GM23338 (cell line): ENCODE measurements around the gene C14orf132. TPM values are rescaled to one million over a fixed set of nuclear protein-coding genes. Genes with fewer than 3 reads are reported as not detected.

Source experiments
- ATAC-seq: fragments of 200-7000 bp; cut with Tn5 transposase; 3 replicates; pipeline ENCODE4 v1.9.1; 2020
- DNase-seq: peaks from one replicate; pipeline ENCODE4 v3.0.0-alpha.2; 2015; ENCODE audit warnings: low spot score
- H2AFZ ChIP-seq: fragments of 200-600 bp; sonication (generic); 2 replicates; pipeline ENCODE4 v1.8.0; 2016; ENCODE audit warnings: antibody characterized with exemption, mild to moderate bottlenecking, moderate library complexity
- H3F3A ChIP-seq: fragments of 200-600 bp; sonication (generic); replicated peaks from 2 replicates; pipeline ENCODE4 v1.8.0; 2017; ENCODE audit warnings: antibody characterized with exemption, mixed run types, low read depth
- H3K27ac ChIP-seq: fragments of 200-600 bp; sonication (generic); 2 replicates; pipeline ENCODE4 v1.6.1; 2016; ENCODE audit warnings: low read depth
- H3K27me3 ChIP-seq: fragments of 200-600 bp; sonication (generic); 2 replicates; pipeline ENCODE4 v1.8.0; 2016; ENCODE audit warnings: mild to moderate bottlenecking, mixed run types, moderate library complexity; ENCODE audit not compliant: insufficient read depth
- H3K36me3 ChIP-seq: fragments of 200-600 bp; sonication (generic); 2 replicates; pipeline ENCODE4 v1.8.0; 2016; ENCODE audit warnings: mild to moderate bottlenecking; ENCODE audit not compliant: insufficient read depth
- H3K4me1 ChIP-seq: fragments of 200-600 bp; sonication (generic); 2 replicates; pipeline ENCODE4 v1.8.0; 2016; ENCODE audit warnings: mild to moderate bottlenecking, moderate library complexity; ENCODE audit not compliant: insufficient read depth
- H3K4me2 ChIP-seq: fragments of 200-600 bp; sonication (generic); 2 replicates; pipeline ENCODE4 v1.7.1; 2017; ENCODE audit warnings: mixed run types
- H3K4me3 ChIP-seq: fragments of 200-600 bp; sonication (generic); 2 replicates; pipeline ENCODE4 v1.6.1; 2016; ENCODE audit warnings: mixed run types
- H3K79me2 ChIP-seq: fragments of 200-600 bp; sonication (generic); replicated peaks from 2 replicates; pipeline ENCODE4 v1.8.0; 2017; ENCODE audit warnings: mild to moderate bottlenecking; ENCODE audit not compliant: insufficient read depth
- H3K9me2 ChIP-seq: fragments of 200-600 bp; sonication (generic); 2 replicates; pipeline ENCODE4 v1.8.0; 2017; ENCODE audit not compliant: insufficient read depth
- H4K20me1 ChIP-seq: fragments of 200-600 bp; sonication (generic); replicated peaks from 2 replicates; pipeline ENCODE4 v1.8.0; 2017; ENCODE audit warnings: mild to moderate bottlenecking; ENCODE audit not compliant: insufficient read depth
- H3K27ac Mint-ChIP-seq: 2 replicates; pipeline ENCODE4 v1.8.0; 2020; ENCODE audit warnings: inconsistent platforms, mild to moderate bottlenecking, moderate library complexity, mixed read lengths
- H3K27me3 Mint-ChIP-seq: 3 replicates; pipeline ENCODE4 v1.8.0; 2022; ENCODE audit warnings: low read depth, mild to moderate bottlenecking, moderate library complexity, mixed read lengths, inconsistent platforms; ENCODE audit not compliant: insufficient read depth, poor library complexity
- H3K36me3 Mint-ChIP-seq: 3 replicates; pipeline ENCODE4 v1.8.0; 2021; ENCODE audit warnings: low read depth, mild to moderate bottlenecking, inconsistent platforms, moderate library complexity, mixed read lengths
- H3K4me1 Mint-ChIP-seq: 3 replicates; pipeline ENCODE4 v1.8.0; 2020; ENCODE audit warnings: mild to moderate bottlenecking, inconsistent platforms, mixed read lengths
- H3K4me3 Mint-ChIP-seq: 3 replicates; pipeline ENCODE4 v1.8.0; 2021; ENCODE audit warnings: moderate library complexity, mild to moderate bottlenecking, inconsistent platforms, mixed read lengths
- H3K9me3 Mint-ChIP-seq: 3 replicates; pipeline ENCODE4 v1.8.0; 2020; ENCODE audit warnings: moderate library complexity, mild to moderate bottlenecking, inconsistent platforms, mixed read lengths
- CREB1 ChIP-seq: fragments of 250-450 bp; sonication (Bioruptor Pico); IDR thresholded peaks from 2 replicates; pipeline ENCODE4 v1.5.0; 2020; ENCODE audit warnings: low read depth, mild to moderate bottlenecking, moderate library complexity
- CTCF ChIP-seq, 2 experiments: fragments of 200-600 bp in 1 of 2; sonication (generic) in 1 of 2; conservative IDR thresholded peaks; 2 replicates each; pipeline versions ENCODE4 v1.5.1 to v1.6.1; 2016 to 2017; ENCODE audit warnings: antibody characterized with exemption in 2 of 2, low read depth in 2 of 2, mild to moderate bottlenecking in 2 of 2, moderate library complexity in 1 of 2
- EZH2 ChIP-seq: fragments of 200-600 bp; sonication (generic); IDR thresholded peaks from one replicate; pipeline ENCODE4 v1.8.0; 2017; ENCODE audit warnings: antibody characterized with exemption, mild to moderate bottlenecking, low read depth; ENCODE audit not compliant: unreplicated experiment
- EZH2phosphoT487 ChIP-seq: fragments of 200-600 bp; sonication (generic); IDR thresholded peaks from one replicate; pipeline ENCODE4 v1.8.1; 2018; ENCODE audit warnings: antibody characterized with exemption; ENCODE audit not compliant: unreplicated experiment
- JUNB ChIP-seq: IDR thresholded peaks from one replicate; pipeline ENCODE4 v1.6.1; 2016; ENCODE audit warnings: antibody characterized with exemption; ENCODE audit not compliant: unreplicated experiment
- NANOG ChIP-seq: IDR thresholded peaks from 2 replicates; pipeline ENCODE4 v1.6.1; 2016; ENCODE audit warnings: antibody characterized with exemption, borderline replicate concordance
- POLR2AphosphoS5 ChIP-seq: IDR thresholded peaks from 2 replicates; pipeline ENCODE4 v1.6.1; 2016; ENCODE audit warnings: antibody characterized with exemption, low read depth
- STAT1 ChIP-seq: IDR thresholded peaks from one replicate; pipeline ENCODE4 v1.6.1; 2016; ENCODE audit warnings: antibody characterized with exemption; ENCODE audit not compliant: unreplicated experiment
- ZNF331 ChIP-seq: fragments of 250-450 bp; sonication (Bioruptor Pico); IDR thresholded peaks from 2 replicates; pipeline ENCODE4 v1.5.0; 2020; ENCODE audit warnings: low read depth, mild to moderate bottlenecking, moderate library complexity
- polyA plus RNA-seq: library from polyadenylated mRNA; unstranded; fragments of >200 nt; fragmentation: Nextera tagmentation; extraction: Ambion mirVana; gene quantifications from 2 replicates; pipeline ENCODE4 v1.2.1, GENCODE V29; 2016
- total RNA-seq: library from RNA; depleted of rRNA; stranded (reverse); fragments of >200 nt; shearing (Covaris generic); gene quantifications from 2 replicates; pipeline ENCODE4 v1.2.3, GENCODE V29; 2014
- TF ChIP-seq, protein P1 (sequence below): IDR thresholded peaks from one replicate; pipeline ENCODE4 v1.6.1; 2018; ENCODE audit warnings: antibody characterized with exemption; ENCODE audit not compliant: unreplicated experiment
- TF ChIP-seq, protein P2 (sequence below): IDR thresholded peaks from 2 replicates; pipeline ENCODE4 v1.6.1; 2016; ENCODE audit warnings: antibody characterized with exemption

C14orf132 gene
- total and polyA plus RNA-seq, 2 experiments from 2014 or later, result 13.8 to 16.2 TPM

DNA sequence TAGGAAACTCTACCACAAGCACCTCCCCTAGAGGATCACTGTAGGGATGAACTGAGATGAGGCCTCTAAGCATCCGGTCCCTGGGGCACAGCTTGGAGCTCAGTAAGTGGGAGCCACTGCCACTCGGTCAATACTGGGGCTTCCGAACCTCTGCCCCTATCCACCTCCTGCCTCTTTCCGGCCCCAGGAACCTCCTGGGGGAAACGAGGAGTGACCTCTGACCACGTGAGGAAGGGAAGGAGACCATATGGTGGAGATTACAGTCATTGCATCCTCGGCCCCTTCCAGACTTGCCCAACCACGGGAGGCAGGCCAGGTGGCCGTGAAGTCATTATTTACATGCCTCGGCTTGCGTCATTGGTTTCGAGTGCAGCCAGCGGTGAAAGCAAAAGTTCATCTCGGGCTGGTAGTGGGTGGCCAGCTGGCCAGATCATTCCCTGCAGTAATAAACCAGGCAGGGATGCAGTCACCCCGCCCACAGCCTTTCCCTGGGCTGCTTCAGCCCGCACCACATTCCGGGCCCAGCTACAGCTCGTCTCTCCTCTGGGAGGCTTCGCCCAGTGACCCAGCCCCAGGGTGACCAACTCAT, 65.4 kb downstream of the C14orf132 start:
- no peaks in the 10 kb centered on the region for H3K27me3 ChIP-seq
- H3K4me1 ChIP-seq, result no peaks in the 10 kb centered on the region
- Mint-ChIP-seq H3K27ac (no peak overlapping the region), H3K9me3 (no peaks in the 10 kb centered on the region), H3K4me3 (no peak overlapping the region), H3K36me3 (no peaks in the 10 kb centered on the region), H3K27me3 (peaks cover 2% of the 10 kb centered on the region), H3K4me1 (peaks cover 8% of the 10 kb centered on the region; the same call in 1 of the 3 replicates)
- H2AFZ ChIP-seq, result no peak overlapping the region
- TF ChIP-seq EZH2phosphoT487 (no peak), CTCF (conservative IDR thresholded peaks at IDR 0.05; ENCODE audit: low read depth in 2 of 2) (no peak), CREB1 (CRISPR knock-in tag) (no peak)
- TF ChIP-seq, protein P1, sequence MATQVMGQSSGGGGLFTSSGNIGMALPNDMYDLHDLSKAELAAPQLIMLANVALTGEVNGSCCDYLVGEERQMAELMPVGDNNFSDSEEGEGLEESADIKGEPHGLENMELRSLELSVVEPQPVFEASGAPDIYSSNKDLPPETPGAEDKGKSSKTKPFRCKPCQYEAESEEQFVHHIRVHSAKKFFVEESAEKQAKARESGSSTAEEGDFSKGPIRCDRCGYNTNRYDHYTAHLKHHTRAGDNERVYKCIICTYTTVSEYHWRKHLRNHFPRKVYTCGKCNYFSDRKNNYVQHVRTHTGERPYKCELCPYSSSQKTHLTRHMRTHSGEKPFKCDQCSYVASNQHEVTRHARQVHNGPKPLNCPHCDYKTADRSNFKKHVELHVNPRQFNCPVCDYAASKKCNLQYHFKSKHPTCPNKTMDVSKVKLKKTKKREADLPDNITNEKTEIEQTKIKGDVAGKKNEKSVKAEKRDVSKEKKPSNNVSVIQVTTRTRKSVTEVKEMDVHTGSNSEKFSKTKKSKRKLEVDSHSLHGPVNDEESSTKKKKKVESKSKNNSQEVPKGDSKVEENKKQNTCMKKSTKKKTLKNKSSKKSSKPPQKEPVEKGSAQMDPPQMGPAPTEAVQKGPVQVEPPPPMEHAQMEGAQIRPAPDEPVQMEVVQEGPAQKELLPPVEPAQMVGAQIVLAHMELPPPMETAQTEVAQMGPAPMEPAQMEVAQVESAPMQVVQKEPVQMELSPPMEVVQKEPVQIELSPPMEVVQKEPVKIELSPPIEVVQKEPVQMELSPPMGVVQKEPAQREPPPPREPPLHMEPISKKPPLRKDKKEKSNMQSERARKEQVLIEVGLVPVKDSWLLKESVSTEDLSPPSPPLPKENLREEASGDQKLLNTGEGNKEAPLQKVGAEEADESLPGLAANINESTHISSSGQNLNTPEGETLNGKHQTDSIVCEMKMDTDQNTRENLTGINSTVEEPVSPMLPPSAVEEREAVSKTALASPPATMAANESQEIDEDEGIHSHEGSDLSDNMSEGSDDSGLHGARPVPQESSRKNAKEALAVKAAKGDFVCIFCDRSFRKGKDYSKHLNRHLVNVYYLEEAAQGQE, result no peak
- no peaks in the 10 kb centered on the region for H3K9me2 ChIP-seq
- H3K4me3 ChIP-seq, result no peak overlapping the region
- no peaks in the 10 kb centered on the region for H3K79me2 ChIP-seq
- no peak overlapping the region for H3K27ac ChIP-seq
- ATAC-seq, result no peak
- no peaks in the 10 kb centered on the region for H3K36me3 ChIP-seq
- H3F3A ChIP-seq, result no peaks in the 10 kb centered on the region
- no peak for DNase-seq
- no peaks in the 10 kb centered on the region for H4K20me1 ChIP-seq
- no peak overlapping the region for H3K4me2 ChIP-seq

DNA sequence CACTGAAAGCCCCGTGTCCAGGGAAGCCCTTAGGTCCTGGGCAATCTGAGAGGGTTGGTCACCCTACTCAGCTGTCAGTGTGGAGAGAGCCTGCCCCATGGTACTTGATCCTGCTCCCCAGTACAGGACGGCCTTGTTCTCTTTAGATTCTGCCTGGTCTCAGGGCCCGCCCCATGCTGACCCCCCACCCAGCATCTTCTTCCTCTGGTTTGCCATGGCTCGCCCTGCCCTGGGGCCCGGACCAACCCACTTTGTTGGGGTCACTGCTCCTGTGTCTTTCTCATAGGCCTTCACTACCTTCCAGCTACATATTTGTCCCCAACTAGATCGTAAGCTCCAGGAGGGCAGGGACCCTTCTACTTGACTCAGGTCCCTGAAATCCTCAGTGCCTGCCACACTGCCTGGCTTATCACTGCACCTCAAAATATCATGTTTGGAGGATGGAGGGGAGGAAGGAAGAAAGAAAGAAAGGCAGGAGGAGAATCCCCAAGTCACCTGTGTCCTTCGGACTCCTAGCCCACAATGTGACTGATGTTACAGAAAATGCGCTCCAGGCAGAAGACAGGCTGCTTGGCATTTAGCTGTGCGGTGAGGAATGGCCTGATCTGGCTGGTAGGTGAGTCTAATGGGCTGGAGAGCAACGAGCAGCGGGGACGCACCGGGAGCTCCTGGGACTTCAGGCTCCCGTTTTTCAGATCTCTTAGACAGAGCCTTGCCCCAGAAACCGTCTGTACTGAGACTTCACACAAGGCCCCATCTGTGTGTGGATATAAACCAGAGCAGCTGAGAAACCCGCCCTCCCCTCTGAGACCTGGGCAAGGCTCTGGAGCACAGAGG, 66.1 kb downstream of the C14orf132 start:
- Mint-ChIP-seq H3K27ac (no peak overlapping the region), H3K4me3 (no peak overlapping the region), H3K36me3 (no peaks in the 10 kb centered on the region), H3K9me3 (no peaks in the 10 kb centered on the region), H3K4me1 (peaks cover 7% of the 10 kb centered on the region; the same call in 1 of the 3 replicates), H3K27me3 (peaks cover 2% of the 10 kb centered on the region)
- ATAC-seq (no peak), DNase-seq (no peak)
- Histone ChIP-seq H4K20me1 (no peaks in the 10 kb centered on the region), H2AFZ (no peak overlapping the region), H3K4me2 (no peak overlapping the region), H3K4me3 (no peak overlapping the region), H3K79me2 (no peaks in the 10 kb centered on the region), H3K4me1 (no peaks in the 10 kb centered on the region), H3K9me2 (no peaks in the 10 kb centered on the region), H3K36me3 (no peaks in the 10 kb centered on the region), H3K27ac (no peak overlapping the region), H3K27me3 (no peaks in the 10 kb centered on the region), H3F3A (no peaks in the 10 kb centered on the region)
- no peak for TF ChIP-seq POLR2AphosphoS5
- TF ChIP-seq EZH2, result no peak
- no peak for TF ChIP-seq NANOG
- no peak for TF ChIP-seq CREB1 (CRISPR knock-in tag)
- TF ChIP-seq ZNF331 (CRISPR knock-in tag), result no peak
- TF ChIP-seq CTCF (conservative IDR thresholded peaks at IDR 0.05; ENCODE audit: low read depth in 2 of 2), result no peak
- TF ChIP-seq, protein P2, sequence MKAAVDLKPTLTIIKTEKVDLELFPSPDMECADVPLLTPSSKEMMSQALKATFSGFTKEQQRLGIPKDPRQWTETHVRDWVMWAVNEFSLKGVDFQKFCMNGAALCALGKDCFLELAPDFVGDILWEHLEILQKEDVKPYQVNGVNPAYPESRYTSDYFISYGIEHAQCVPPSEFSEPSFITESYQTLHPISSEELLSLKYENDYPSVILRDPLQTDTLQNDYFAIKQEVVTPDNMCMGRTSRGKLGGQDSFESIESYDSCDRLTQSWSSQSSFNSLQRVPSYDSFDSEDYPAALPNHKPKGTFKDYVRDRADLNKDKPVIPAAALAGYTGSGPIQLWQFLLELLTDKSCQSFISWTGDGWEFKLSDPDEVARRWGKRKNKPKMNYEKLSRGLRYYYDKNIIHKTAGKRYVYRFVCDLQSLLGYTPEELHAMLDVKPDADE, result no peak
- TF ChIP-seq JUNB, result no peak
- no peak for TF ChIP-seq STAT1
